Measurements from ENCODE around the gene SETD5.

The SETD5 gene

GRCh38 chr3:9390265-9390888, 7.0 kb upstream of the SETD5 start:
- no peak for TF ChIP-seq ZFX (IDR thresholded peaks at IDR 0.05)
- no peak for TF ChIP-seq CTCF (conservative IDR thresholded peaks at IDR 0.05)
- no peak overlapping the region for H3K27ac ChIP-seq

- TF ChIP-seq ZFX (IDR thresholded peaks at IDR 0.05) (no peak), CTCF (conservative IDR thresholded peaks at IDR 0.05) (no peak)
- H3K27ac ChIP-seq: no peak overlapping the region
Measured at GRCh38 chr3:9392041-9392440, 5.4 kb upstream of the SETD5 start.

GRCh38 chr3:9395570-9396300, 1.7 kb upstream of the SETD5 start:
- no peak for TF ChIP-seq CTCF (conservative IDR thresholded peaks at IDR 0.05)
- no peak for TF ChIP-seq ZFX (IDR thresholded peaks at IDR 0.05)
- H3K27ac ChIP-seq: peak overlapping the region; percentile 98

DNA sequence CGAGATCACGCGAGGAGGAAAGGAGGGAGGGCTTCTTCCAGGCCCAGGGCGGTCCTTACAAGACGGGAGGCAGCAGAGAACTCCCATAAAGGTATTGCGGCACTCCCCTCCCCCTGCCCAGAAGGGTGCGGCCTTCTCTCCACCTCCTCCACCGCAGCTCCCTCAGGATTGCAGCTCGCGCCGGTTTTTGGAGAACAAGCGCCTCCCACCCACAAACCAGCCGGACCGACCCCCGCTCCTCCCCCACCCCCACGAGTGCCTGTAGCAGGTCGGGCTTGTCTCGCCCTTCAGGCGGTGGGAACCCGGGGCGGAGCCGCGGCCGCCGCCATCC, 1.1 kb upstream of the SETD5 start:
- TF ChIP-seq CTCF (conservative IDR thresholded peaks at IDR 0.05): no peak
- peak overlapping the region; percentile 98 for H3K27ac ChIP-seq

DNA sequence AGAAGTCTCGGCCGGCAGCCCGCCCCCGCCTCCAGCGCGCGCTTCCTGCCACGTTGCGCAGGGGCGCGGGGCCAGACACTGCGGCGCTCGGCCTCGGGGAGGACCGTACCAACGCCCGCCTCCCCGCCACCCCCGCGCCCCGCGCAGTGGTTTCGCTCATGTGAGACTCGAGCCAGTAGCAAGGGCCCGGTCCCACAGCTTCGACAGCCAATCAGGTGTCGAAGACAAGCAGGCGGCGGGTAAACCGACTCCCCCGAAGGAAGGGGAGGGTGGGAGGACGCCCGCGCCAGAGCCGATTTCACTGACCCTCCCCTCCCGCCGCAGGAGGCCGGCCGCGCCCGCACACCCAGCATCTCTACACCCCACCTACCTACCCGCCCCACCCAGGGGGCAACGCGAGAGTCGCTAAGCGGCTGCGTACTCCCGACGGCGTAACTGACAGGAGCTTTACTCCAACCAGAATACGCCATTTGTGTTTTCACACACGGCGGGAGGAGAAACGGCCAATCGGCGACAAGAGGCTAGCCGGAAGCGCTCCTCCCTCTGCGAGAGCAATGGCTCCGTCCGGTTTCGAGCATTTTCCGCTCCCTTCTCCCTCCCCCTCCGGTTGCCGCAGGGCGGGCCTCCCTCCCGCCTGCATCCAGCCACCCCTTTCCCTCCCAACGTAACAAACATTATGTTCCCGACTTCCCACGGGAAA, 633 bp upstream of the SETD5 start:
- no peak for TF ChIP-seq ZFX (IDR thresholded peaks at IDR 0.05)
- no peak for TF ChIP-seq CTCF (conservative IDR thresholded peaks at IDR 0.05)
- peak overlapping the region; percentile 98 for H3K27ac ChIP-seq

DNA sequence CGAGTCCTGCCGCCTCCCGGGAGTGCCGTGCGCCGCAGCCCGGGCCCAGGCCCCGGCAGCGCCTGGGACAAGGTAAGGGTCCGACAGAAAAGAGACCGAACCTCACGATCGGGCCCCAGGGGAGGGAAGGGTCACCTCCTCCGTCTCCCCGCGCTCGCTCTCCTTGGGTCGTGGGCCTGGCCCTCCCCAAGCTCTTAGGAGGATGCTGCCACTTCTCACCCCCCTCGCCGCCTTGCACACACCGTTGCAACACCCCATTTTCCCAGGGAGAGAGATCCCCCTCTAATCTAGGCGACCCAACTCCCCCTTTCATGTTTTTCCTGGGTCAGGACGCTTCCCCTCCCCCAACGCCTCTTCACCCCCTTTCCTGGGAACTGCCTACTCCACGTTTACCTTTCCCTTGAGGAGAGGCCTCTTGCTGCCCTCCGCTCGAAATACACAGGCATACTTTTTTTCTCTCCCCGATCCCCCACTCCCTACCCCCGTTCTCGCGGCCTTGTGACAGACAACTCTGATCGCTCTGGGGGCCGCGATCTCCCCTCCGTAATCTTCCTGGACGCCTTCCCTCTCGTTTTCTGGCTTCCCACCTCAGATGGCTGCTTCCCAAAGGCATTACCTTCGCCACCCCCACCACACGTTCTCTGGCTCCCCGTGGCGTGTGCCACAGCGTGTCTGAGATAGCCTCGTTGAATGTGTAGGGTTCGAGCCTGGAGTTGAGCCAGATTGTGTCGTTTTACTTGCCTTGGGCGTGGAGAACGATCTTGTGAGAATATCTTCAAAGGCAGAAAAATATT, 688 bp downstream of the SETD5 start:
- H3K27ac ChIP-seq: peak overlapping the region; percentile 98
- TF ChIP-seq CTCF (conservative IDR thresholded peaks at IDR 0.05): no peak
- peak; percentile 95 for TF ChIP-seq ZFX (IDR thresholded peaks at IDR 0.05)
